Heart right ventricle (tissue), 16 donors: ENCODE data around the gene CD99L2. TPM values are rescaled to one million over a fixed set of nuclear protein-coding genes. Genes with fewer than 3 reads are reported as not detected.

Experiments
- ATAC-seq, 8 donors: fragments of 200-7000 bp; cut with Tn5 transposase; one replicate each; pipeline ENCODE4 v1.9.1; 2020; ENCODE audit warnings: mild to moderate bottlenecking in 8 of 8, moderate library complexity in 8 of 8, moderate number of reproducible peaks in 1 of 8
- DNase-seq, 2 donors: peaks; one replicate each; pipeline ENCODE4 v3.0.0-alpha.2; 2020
- H3K27ac ChIP-seq, 10 donors: fragments of 200-600 bp; sonication (generic) in 2 of 10; one replicate each; pipeline versions ENCODE4 v1.5.0 to v1.8.0; 2020 to 2022; ENCODE audit warnings: mild to moderate bottlenecking in 3 of 10
- H3K27me3 ChIP-seq, 7 donors: fragments of 200-600 bp; one replicate each; pipeline ENCODE4 v1.8.0; 2021 to 2022; ENCODE audit warnings: mild to moderate bottlenecking in 2 of 7
- H3K36me3 ChIP-seq, 9 donors: fragments of 200-600 bp; sonication (generic) in 1 of 9; one replicate each; pipeline versions ENCODE4 v1.5.0 to v1.8.0; 2020 to 2022; ENCODE audit warnings: mild to moderate bottlenecking in 2 of 9
- H3K4me1 ChIP-seq, 9 donors: fragments of 200-600 bp; sonication (generic) in 1 of 9; one replicate each; pipeline versions ENCODE4 v1.5.0 to v1.8.0; 2020 to 2022; ENCODE audit warnings: mild to moderate bottlenecking in 4 of 9
- H3K4me3 ChIP-seq, 10 donors: fragments of 200-600 bp; sonication (generic) in 2 of 10; one replicate each; pipeline versions ENCODE4 v1.5.0 to v1.8.0; 2020 to 2022; ENCODE audit warnings: mild to moderate bottlenecking in 7 of 10, moderate library complexity in 2 of 10
- H3K9me3 ChIP-seq, 11 donors: fragments of 200-600 bp in 10 of 11; sonication (generic) in 2 of 11; one replicate each; pipeline versions ENCODE4 v1.5.0 to v1.8.0; 2013 to 2022; ENCODE audit warnings: mild to moderate bottlenecking in 2 of 11, control low read depth in 1 of 11, moderate library complexity in 1 of 11
- CTCF ChIP-seq, 9 donors: fragments of 200-600 bp; sonication (generic) in 2 of 9; IDR thresholded peaks; one replicate each; pipeline versions ENCODE4 v1.5.0 to v1.8.0; 2021 to 2022; ENCODE audit warnings: antibody characterized with exemption in 9 of 9, mild to moderate bottlenecking in 5 of 9, moderate library complexity in 1 of 9
- WGBS, 2 donors: extraction: QIAGEN DNeasy Blood & Tissue Kit; methylation state at CpG; one replicate each; pipeline ENCODE4 v1.1.7; 2013; ENCODE audit warnings: inconsistent platforms in 1 of 2; 5-methylcytosine and 5-hydroxymethylcytosine counted together
- intact Hi-C, 10 donors: fragments of 100-400 bp; cut with DNase I; formaldehyde crosslinking; loops; one replicate each; pipeline versions ENCODE4 v1.11.1 to v1.14.2; 2022
- polyA plus RNA-seq, 2 donors: library from polyadenylated mRNA; stranded (reverse); fragments of 200-250 nt; gene quantifications; one replicate each; pipeline ENCODE4 v1.2.3, GENCODE V29; 2013
- total RNA-seq, 10 donors: library from RNA; stranded (reverse); fragmentation: NEBNext Ultra II Directional in 3 of 10; extraction: Animal tissue kit (Norgen Biotek cat#: 25700) in 3 of 10; gene quantifications; one replicate each; pipeline versions ENCODE4 v1.2.1 to v1.2.4, GENCODE V29; 2021 to 2023
- donor health status: Arrhythmogenic right ventricular cardiomyopathy.
- donor health status: ischemic (EF 13 %, LVEDD 7.1; RV severe dilation, severe dysfunction).
- donor health status: healthy with polysubstance abuse.
- donor health status: DM: no; HTN: yes; CAD: no.
- donor health status: DM: no; HTN: no; CAD: no.
- donor health status: ischemic (EF 25% LVEDD 6.9; RV normal size, moderate dysfunction).
- donor health status: ischemic (EF 25% LVEDD 5.7; RV mildly dilated, moderate dysfunction).
- donor health status: healthy.
- donor health status: DM: yes; HTN: yes; CAD: no.
- donor health status: Ischemic cardiomyopathy.
- donor health status: ischemic (EF 35%, LVEDD 5.7; RV mildly dilated, moderate dysfunction).
- donor health status: nonischemic (EF 11% LVEDD 7.7; RV severe dilation, severe dysfunction).
- donor health status: DM: yes; HTN: yes; CAD: no.
- donor health status: PGD.
- donor health status: ischemic (EF 29% LVEDD 5.4; RV normal size, mild dysfunction).
- donor health status: nonischemic (EF 23%, LVEDD 6.1; RV moderate dilation, normal function).

The CD99L2 gene
- total and polyA plus RNA-seq, 12 donors = 32.6 to 122 (median 78.8) TPM

DNA sequence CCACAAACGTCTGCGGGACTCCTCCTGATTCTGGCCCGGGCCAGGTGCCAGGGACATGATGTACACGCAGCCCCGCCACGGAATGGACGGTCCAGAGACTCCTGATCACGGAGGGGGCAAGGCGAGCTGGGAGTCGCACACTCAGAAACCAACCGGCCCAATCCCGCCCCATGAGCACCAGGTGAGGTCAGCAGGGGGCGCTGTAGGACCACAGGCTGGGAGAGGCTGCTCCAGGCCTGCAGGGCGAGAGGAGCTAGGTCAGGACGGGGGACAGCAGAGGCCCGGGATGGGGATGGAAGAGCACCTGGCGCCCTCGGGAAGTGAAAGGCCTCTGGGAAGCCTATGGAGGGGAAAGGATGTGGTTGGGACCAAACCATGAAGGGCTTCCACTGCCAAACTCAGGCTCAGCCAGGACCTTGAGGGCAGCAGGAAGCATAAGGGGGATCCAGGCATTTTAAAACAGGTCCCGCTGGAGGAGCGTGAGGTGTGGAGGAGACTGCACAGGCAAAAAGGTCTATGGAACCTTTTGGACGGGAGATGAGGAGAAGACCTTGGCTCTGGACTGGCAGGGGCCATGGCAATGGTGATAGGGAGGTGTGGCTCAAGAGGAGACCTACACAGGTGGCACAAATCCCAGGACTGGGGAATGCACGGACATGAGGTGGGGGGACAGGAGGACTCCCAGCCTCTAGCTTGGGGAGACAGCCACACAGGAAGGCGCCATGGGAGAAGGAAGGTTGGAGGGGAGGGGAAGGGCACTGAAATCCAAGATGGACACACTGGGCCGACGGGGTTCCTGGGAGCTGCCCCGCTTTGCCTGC, 126.1 kb downstream of the CD99L2 start:
- intact Hi-C loops = loop anchor here (1.0 to 10.0 kb wide), 10 partner anchors 126 to 310 kb away; partner anchors contain the start of genes HMGB3 (in 5 of the 10) and CD99L2 (in 1 of the 10)
- no peak overlapping the region for H3K4me3 ChIP-seq
- WGBS, 2 donors = 32% methylated on average over 25 to 26 of the region's 26 CpGs
- H3K9me3 ChIP-seq = no peaks in the 10 kb centered on the region
- peaks cover 0 to 34% (median 0%) of the 10 kb centered on the region in 9 donors for H3K36me3 ChIP-seq
- no peak overlapping the region for H3K27ac ChIP-seq
- peak; percentile 60 to 81 (median 76) for TF ChIP-seq CTCF (IDR thresholded peaks at IDR 0.05)
- ATAC-seq (peak; percentile 80 to 93 (median 88)), DNase-seq (peak; percentile 59 to 82)
- peaks cover 0 to 8% (median 3%) of the 10 kb centered on the region in 9 donors for H3K4me1 ChIP-seq
- H3K27me3 ChIP-seq = no peaks in the 10 kb centered on the region

DNA sequence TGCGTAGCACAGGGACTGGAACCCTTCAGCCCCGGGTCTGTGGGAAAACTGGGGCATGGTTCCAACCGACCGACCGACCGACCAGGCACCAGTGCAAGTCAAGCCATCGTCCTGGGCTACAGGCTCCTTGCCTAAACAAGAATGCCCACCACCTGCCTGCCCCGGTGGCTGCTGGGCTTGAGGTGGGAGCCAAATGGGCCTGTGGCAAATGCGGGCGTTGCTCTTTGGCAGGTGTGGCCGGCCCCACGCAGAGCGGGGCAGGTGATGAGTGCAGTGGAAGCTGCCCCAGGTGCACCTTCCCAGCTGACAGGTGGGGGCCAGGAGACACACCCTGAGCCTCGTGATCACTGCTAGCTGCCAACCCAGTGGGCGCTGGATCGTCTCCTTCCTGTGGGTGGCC, 127.4 kb downstream of the CD99L2 start:
- 86 to 90% methylated on average over 16 of the region's 16 CpGs for WGBS, 2 donors
- no peak for TF ChIP-seq CTCF (IDR thresholded peaks at IDR 0.05)
- H3K27ac ChIP-seq = no peak overlapping the region
- no peaks in the 10 kb centered on the region for H3K27me3 ChIP-seq
- no peak for DNase-seq
- no peak for ATAC-seq
- intact Hi-C loops = loop anchor here in 8 of 10 donors (5.0 to 10.0 kb wide), 6 partner anchors 134 to 311 kb away; partner anchors contain the start of gene HMGB3 (in 5 of the 8)
- no peaks in the 10 kb centered on the region for H3K9me3 ChIP-seq
- peaks cover 0 to 28% (median 0%) of the 10 kb centered on the region in 9 donors for H3K36me3 ChIP-seq
- H3K4me3 ChIP-seq = no peak overlapping the region
- H3K4me1 ChIP-seq = peaks cover 0 to 16% (median 10%) of the 10 kb centered on the region in 9 donors

DNA sequence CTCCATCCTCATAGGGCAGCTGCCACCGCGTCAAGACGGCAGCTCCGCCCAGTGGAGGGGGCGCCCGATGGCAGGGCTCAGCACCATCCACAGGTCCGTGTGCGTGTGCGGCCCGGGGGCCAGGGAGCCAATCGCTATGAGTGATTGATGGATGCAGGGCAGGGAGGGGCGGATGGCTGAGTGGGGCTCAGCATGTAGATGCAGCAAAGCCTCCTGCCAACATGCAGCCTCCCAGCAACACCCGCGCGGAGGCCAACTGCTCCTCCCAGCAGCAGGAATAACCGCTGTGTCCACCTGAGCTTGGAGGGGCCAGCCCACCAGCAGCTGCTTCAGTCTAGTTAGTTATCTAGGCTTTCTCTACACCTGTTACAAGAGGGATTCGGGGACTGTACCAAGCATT, 127.8 kb downstream of the CD99L2 start:
- DNase-seq (no peak), ATAC-seq (no peak)
- 94% methylated on average over 14 to 16 of the region's 17 CpGs for WGBS, 2 donors
- Histone ChIP-seq H3K4me1 (peaks cover 0 to 16% (median 10%) of the 10 kb centered on the region in 9 donors), H3K36me3 (peaks cover 0 to 28% (median 0%) of the 10 kb centered on the region in 9 donors), H3K4me3 (no peak overlapping the region), H3K9me3 (no peaks in the 10 kb centered on the region), H3K27me3 (no peaks in the 10 kb centered on the region), H3K27ac (no peak overlapping the region)
- intact Hi-C loops = loop anchor here in 8 of 10 donors (5.0 to 10.0 kb wide), 6 partner anchors 134 to 312 kb away; partner anchors contain the start of gene HMGB3 (in 5 of the 8)
- TF ChIP-seq CTCF (IDR thresholded peaks at IDR 0.05) = no peak

DNA sequence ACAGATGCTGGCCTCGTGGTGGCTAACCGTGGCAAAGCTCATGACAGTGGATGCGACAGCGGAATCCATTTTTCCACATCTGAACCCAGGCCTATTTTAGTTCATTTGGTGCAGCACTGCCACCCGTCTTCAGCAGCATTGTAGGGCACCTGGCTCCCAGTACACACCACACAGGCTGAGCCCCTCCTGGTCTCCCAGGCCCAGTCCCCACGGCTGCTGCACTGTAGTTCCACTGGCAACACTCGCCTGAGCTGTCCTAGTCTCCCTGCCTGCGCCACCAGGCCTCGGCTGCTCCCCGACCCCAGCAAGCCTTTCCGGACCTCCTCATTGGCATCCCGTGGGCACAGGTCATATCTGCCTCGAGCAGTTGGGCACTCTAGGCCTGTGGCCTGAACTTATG, 129.1 kb downstream of the CD99L2 start:
- 94 to 95% methylated on average over 11 to 13 of the region's 13 CpGs for WGBS, 2 donors
- DNase-seq (no peak), ATAC-seq (no peak)
- no peak for TF ChIP-seq CTCF (IDR thresholded peaks at IDR 0.05)
- H3K4me3 ChIP-seq = no peak overlapping the region
- H3K4me1 ChIP-seq = peaks cover 0 to 16% (median 10%) of the 10 kb centered on the region in 9 donors
- no peaks in the 10 kb centered on the region for H3K27me3 ChIP-seq
- H3K36me3 ChIP-seq = peaks cover 0 to 16% (median 0%) of the 10 kb centered on the region in 9 donors
- no peak overlapping the region for H3K27ac ChIP-seq
- no peaks in the 10 kb centered on the region for H3K9me3 ChIP-seq
- intact Hi-C loops = no loop called here
